Cardiac fibroblast (primary cell): Measurements from ENCODE around the gene BAG5.

Source experiments
- DNase-seq, 2 donors: peaks; one replicate each; pipeline versions ENCODE4 v3.0.0 to v3.0.0-alpha.2; 2010; ENCODE audit warnings: low read depth in 2 of 2
- H3K4me3 ChIP-seq, 2 donors: replicated peaks in 1 of 2; 1 replicate in 1 of 2; 2 replicates in 1 of 2; pipeline ENCODE4 v1.5.1; 2011; ENCODE audit warnings: low read depth in 2 of 2, low read length in 2 of 2, mild to moderate bottlenecking in 2 of 2, moderate library complexity in 1 of 2
- CTCF ChIP-seq: IDR thresholded peaks from one replicate; pipeline ENCODE4 v1.5.1; 2011; ENCODE audit warnings: low read depth, mild to moderate bottlenecking, low read length, inconsistent platforms

BAG5 gene

GRCh38 chr14:103550451-103551337 lies 11.8 kb downstream of the BAG5 start:
- TF ChIP-seq CTCF = no peak
- DNase-seq = no peak
- H3K4me3 ChIP-seq = no peak overlapping the region

- H3K4me3 ChIP-seq = no peak overlapping the region
- DNase-seq = no peak
- no peak for TF ChIP-seq CTCF
Measured at GRCh38 chr14:103549361-103550311, 12.8 kb downstream of the BAG5 start.

GRCh38 chr14:103548463-103549351 lies 13.8 kb downstream of the BAG5 start:
- no peak for DNase-seq
- H3K4me3 ChIP-seq = no peak overlapping the region
- TF ChIP-seq CTCF = no peak

- no peak overlapping the region for H3K4me3 ChIP-seq
- no peak for DNase-seq
- TF ChIP-seq CTCF = no peak
Measured at GRCh38 chr14:103547941-103548462, 14.5 kb downstream of the BAG5 start.

- H3K4me3 ChIP-seq = no peak overlapping the region
- no peak for DNase-seq
- no peak for TF ChIP-seq CTCF
Measured at GRCh38 chr14:103547455-103547940, 15.0 kb downstream of the BAG5 start.
